GM21528 (cell line): ENCODE data around the gene PIP4K2B.
"Not testable (repeated sequence)": the region's sequence is repeated elsewhere in the genome, so short reads cannot be mapped to it uniquely, and the experiment has no call there.

Experiments used
- ATAC-seq: cut with Tn5 transposase; IDR thresholded peaks from one replicate; pipeline ENCODE4 v1.9.1; 2021; ENCODE audit warnings: mild to moderate bottlenecking, moderate library complexity; ENCODE audit not compliant: unreplicated experiment, low FRiP score

Gene PIP4K2B

GRCh38 chr17:38799501-38800236, at the start of gene PIP4K2B:
Gene PIP4K2B (minus strand): TSS chr17:38799556. CDS start chr17:38799424, 132 bp downstream.
- ATAC-seq: peak; percentile 68

GRCh38 chr17:38848557-38848891, 49.2 kb upstream of the PIP4K2B start:
- no peak for ATAC-seq

GRCh38 chr17:38844261-38844757, 45.0 kb upstream of the PIP4K2B start:
- ATAC-seq: no peak

- ATAC-seq: no peak
These were observed 26.4 kb upstream of the PIP4K2B start for GRCh38 chr17:38825762-38826247.

GRCh38 chr17:38824899-38825761, 25.8 kb upstream of the PIP4K2B start, which contains the start of gene CWC25:
Gene CWC25 (minus strand): TSS chr17:38825321. CDS start chr17:38825183, 138 bp downstream.
- ATAC-seq: peak; percentile 79

GRCh38 chr17:38815576-38816193, 16.3 kb upstream of the PIP4K2B start:
- ATAC-seq: no peak

GRCh38 chr17:38809828-38810227, 10.5 kb upstream of the PIP4K2B start:
- ATAC-seq: no peak

- no peak for ATAC-seq
These were observed 943 bp upstream of the PIP4K2B start for GRCh38 chr17:38800237-38800760.

- peak; percentile 19 for ATAC-seq
These were observed 499 bp downstream of the PIP4K2B start for GRCh38 chr17:38798614-38799500.

GRCh38 chr17:38797828-38798227, 1.5 kb downstream of the PIP4K2B start:
- no peak for ATAC-seq

GRCh38 chr17:38797158-38797490, 2.2 kb downstream of the PIP4K2B start:
- no peak for ATAC-seq

- no peak for ATAC-seq
These were observed 2.8 kb downstream of the PIP4K2B start for GRCh38 chr17:38796451-38797157.

- ATAC-seq: no peak
These were observed 5.1 kb downstream of the PIP4K2B start for GRCh38 chr17:38794221-38794620.

- ATAC-seq: no peak
These were observed 8.2 kb downstream of the PIP4K2B start for GRCh38 chr17:38791162-38791561.

- ATAC-seq: not testable (repeated sequence)
These were observed 9.1 kb downstream of the PIP4K2B start for GRCh38 chr17:38790148-38790707.

- no peak for ATAC-seq
These were observed 10.2 kb downstream of the PIP4K2B start for GRCh38 chr17:38789185-38789584.

GRCh38 chr17:38787999-38788398, 11.4 kb downstream of the PIP4K2B start:
- not testable (repeated sequence) for ATAC-seq

GRCh38 chr17:38786372-38786771, 13.0 kb downstream of the PIP4K2B start:
- ATAC-seq: no peak

GRCh38 chr17:38783227-38783626, 16.1 kb downstream of the PIP4K2B start:
- ATAC-seq: no peak
